ENCODE data around the gene TRAPPC8. TPM values are rescaled to one million over a fixed set of nuclear protein-coding genes. Genes with fewer than 3 reads are reported as not detected.
"Not testable (repeated sequence)": the region's sequence is repeated elsewhere in the genome, so short reads cannot be mapped to it uniquely, and the experiment has no call there.

The TRAPPC8 gene
- total RNA-seq, 1 donor from 2014 or later, result 51.5 TPM

GRCh38 chr18:31831903-31832302 lies 111.0 kb downstream of the TRAPPC8 start:
- Histone ChIP-seq H3K4me3 (no peak overlapping the region), H3K36me3 (peaks cover 8% of the 10 kb centered on the region), H3K9me3 (ENCODE audit: low read depth) (no peaks in the 10 kb centered on the region), H4K20me1 (ENCODE audit: low read depth) (no peaks in the 10 kb centered on the region), H3K9ac (no peak overlapping the region), H3K27me3 (no peaks in the 10 kb centered on the region), H3K27ac (no peak overlapping the region), H3F3A (ENCODE audit: low read depth) (no peaks in the 10 kb centered on the region), H3K79me2 (ENCODE audit: low read depth) (no peaks in the 10 kb centered on the region), H2AFZ (replicated peaks) (no peak overlapping the region), H3K4me1 (no peaks in the 10 kb centered on the region), H3K4me2 (no peak overlapping the region)
- no peak for TF ChIP-seq EZH2 (IDR thresholded peaks at IDR 0.05)
- TF ChIP-seq EZH2phosphoT487 (IDR thresholded peaks at IDR 0.05), result no peak
- TF ChIP-seq CTCF (IDR thresholded peaks at IDR 0.05), result no peak
- H3K4me3 Mint-ChIP-seq, result no peak overlapping the region
- no peak for DNase-seq (ENCODE audit: low spot score)
- no peaks in the 10 kb centered on the region for H3K4me1 Mint-ChIP-seq
- no peak overlapping the region for H3K27ac Mint-ChIP-seq
- H3K27me3 Mint-ChIP-seq (ENCODE audit: insufficient read depth, low read depth), result no peaks in the 10 kb centered on the region
- H3K9me3 Mint-ChIP-seq, result peaks cover 9% of the 10 kb centered on the region
- H3K36me3 Mint-ChIP-seq, result peaks cover 39% of the 10 kb centered on the region

- no peak overlapping the region for H3K27ac Mint-ChIP-seq
- no peaks in the 10 kb centered on the region for H4K20me1 ChIP-seq (ENCODE audit: low read depth)
- H3K27me3 ChIP-seq, result no peaks in the 10 kb centered on the region
- TF ChIP-seq EZH2phosphoT487 (IDR thresholded peaks at IDR 0.05) (no peak), EZH2 (IDR thresholded peaks at IDR 0.05) (no peak), CTCF (IDR thresholded peaks at IDR 0.05) (no peak)
- peaks cover 9% of the 10 kb centered on the region for H3K9me3 Mint-ChIP-seq
- no peak overlapping the region for H3K9ac ChIP-seq
- peaks cover 8% of the 10 kb centered on the region for H3F3A ChIP-seq (ENCODE audit: low read depth)
- no peaks in the 10 kb centered on the region for H3K79me2 ChIP-seq (ENCODE audit: low read depth)
- H3K27me3 Mint-ChIP-seq (ENCODE audit: insufficient read depth, low read depth), result no peaks in the 10 kb centered on the region
- H3K4me1 Mint-ChIP-seq, result peaks cover 3% of the 10 kb centered on the region
- H3K36me3 Mint-ChIP-seq, result peaks cover 37% of the 10 kb centered on the region
- peaks cover 3% of the 10 kb centered on the region for H3K36me3 ChIP-seq
- no peak overlapping the region for H3K4me3 Mint-ChIP-seq
- no peaks in the 10 kb centered on the region for H3K9me3 ChIP-seq (ENCODE audit: low read depth)
- DNase-seq (ENCODE audit: low spot score), result no peak
- no peak overlapping the region for H3K4me3 ChIP-seq
- H2AFZ ChIP-seq (replicated peaks), result no peak overlapping the region
- H3K4me1 ChIP-seq, result peaks cover 7% of the 10 kb centered on the region
- no peak overlapping the region for H3K4me2 ChIP-seq
- H3K27ac ChIP-seq, result no peak overlapping the region
Observed at GRCh38 chr18:31830686-31831085, 112.2 kb downstream of the TRAPPC8 start.

DNA sequence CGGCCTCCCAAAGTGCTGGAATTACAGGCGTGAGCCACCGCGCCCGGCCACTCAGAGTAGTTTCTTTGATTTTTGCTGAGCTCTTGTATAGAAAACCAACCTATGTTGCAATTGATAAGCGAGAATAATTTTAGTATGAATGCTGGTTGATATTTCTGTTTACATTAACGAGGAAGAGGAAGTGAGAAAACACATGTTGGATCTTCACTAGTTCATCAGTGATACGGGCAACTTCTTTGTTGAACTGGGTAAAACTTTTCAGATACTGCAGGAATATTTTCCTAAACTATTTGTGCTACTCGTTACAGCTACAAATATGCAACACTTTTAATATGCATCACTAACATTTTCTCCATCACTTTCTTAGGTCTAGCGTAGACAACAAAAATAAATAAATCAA lies 114.3 kb downstream of the TRAPPC8 start:
- Histone ChIP-seq H3K4me2 (no peak overlapping the region), H3F3A (ENCODE audit: low read depth) (peaks cover 11% of the 10 kb centered on the region), H3K27ac (no peak overlapping the region), H3K9me3 (ENCODE audit: low read depth) (no peaks in the 10 kb centered on the region), H3K79me2 (ENCODE audit: low read depth) (no peaks in the 10 kb centered on the region), H3K4me1 (peaks cover 7% of the 10 kb centered on the region), H3K36me3 (peaks cover 3% of the 10 kb centered on the region), H3K9ac (no peak overlapping the region), H3K27me3 (no peaks in the 10 kb centered on the region), H3K4me3 (no peak overlapping the region), H4K20me1 (ENCODE audit: low read depth) (no peaks in the 10 kb centered on the region), H2AFZ (replicated peaks) (no peak overlapping the region)
- peaks cover 9% of the 10 kb centered on the region for H3K9me3 Mint-ChIP-seq
- peaks cover 28% of the 10 kb centered on the region for H3K36me3 Mint-ChIP-seq
- H3K4me1 Mint-ChIP-seq, result peaks cover 4% of the 10 kb centered on the region
- no peak for TF ChIP-seq CTCF (IDR thresholded peaks at IDR 0.05)
- TF ChIP-seq EZH2 (IDR thresholded peaks at IDR 0.05), result no peak
- TF ChIP-seq EZH2phosphoT487 (IDR thresholded peaks at IDR 0.05), result no peak
- H3K27ac Mint-ChIP-seq, result no peak overlapping the region
- no peak overlapping the region for H3K4me3 Mint-ChIP-seq
- no peaks in the 10 kb centered on the region for H3K27me3 Mint-ChIP-seq (ENCODE audit: insufficient read depth, low read depth)
- DNase-seq (ENCODE audit: low spot score), result no peak

DNA sequence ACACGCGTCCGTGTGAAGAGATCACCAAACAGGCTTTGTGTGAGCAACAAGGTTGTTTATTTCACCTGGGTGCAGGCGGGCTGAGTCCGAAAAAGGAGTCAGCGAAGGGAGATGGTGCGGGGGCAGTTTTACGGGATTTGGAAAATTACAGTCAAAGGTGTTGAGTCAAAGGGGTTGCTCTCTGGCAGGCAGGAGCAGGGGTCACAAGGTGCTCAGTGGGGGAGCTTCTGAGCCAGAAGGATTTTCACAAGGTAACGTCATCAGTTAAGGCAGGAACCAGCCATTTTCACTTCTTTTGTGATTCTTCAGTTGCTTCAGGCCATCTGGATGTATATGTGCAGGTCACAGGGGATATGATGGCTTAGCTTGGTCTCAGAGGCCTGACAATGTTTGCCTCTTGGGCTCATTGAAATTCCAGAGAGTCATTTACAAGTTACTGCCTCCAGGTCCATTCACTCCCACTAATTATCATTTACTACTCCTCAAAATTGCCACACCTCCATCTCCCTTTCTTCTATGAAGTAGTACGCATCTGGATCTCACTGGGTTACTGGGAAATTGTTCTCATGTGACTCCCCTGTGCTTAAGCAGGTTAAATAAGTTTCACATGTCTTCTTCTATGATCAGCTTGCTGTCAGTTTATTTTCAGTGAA lies 116.1 kb downstream of the TRAPPC8 start:
- H3K4me2 ChIP-seq; H3K27me3 Mint-ChIP-seq (ENCODE audit: insufficient read depth, low read depth); H3K4me3 Mint-ChIP-seq; H4K20me1 ChIP-seq (ENCODE audit: low read depth); H3K79me2 ChIP-seq (ENCODE audit: low read depth); H3K36me3 ChIP-seq; H3K4me3 ChIP-seq; H3K27ac ChIP-seq; H3K4me1 Mint-ChIP-seq; H3K9me3 ChIP-seq (ENCODE audit: low read depth); H3K9ac ChIP-seq; H3K27ac Mint-ChIP-seq; H3K4me1 ChIP-seq; H3K9me3 Mint-ChIP-seq; DNase-seq (ENCODE audit: low spot score); H3K27me3 ChIP-seq; H2AFZ ChIP-seq (replicated peaks): not testable (repeated sequence)
- peaks cover 11% of the 10 kb centered on the region for H3F3A ChIP-seq (ENCODE audit: low read depth)
- H3K36me3 Mint-ChIP-seq, result peaks cover 25% of the 10 kb centered on the region

Data from neural progenitor cell (in vitro differentiated cells).